GM13977 (cell line): Measurements from ENCODE around the gene ALG3.

Experiments
- DNase-seq: peaks from one replicate; pipeline ENCODE4 v3.0.0; 2012; ENCODE audit warnings: low spot score
- CTCF ChIP-seq: IDR thresholded peaks from 2 replicates; pipeline ENCODE4 v1.5.1; 2012; ENCODE audit warnings: mild to moderate bottlenecking, control low read depth; ENCODE audit not compliant: insufficient read depth; ENCODE audit errors: extremely low read depth, missing control alignments
- in situ Hi-C: fragments of 300-500 bp; cut with MboI; formaldehyde crosslinking; loops from one replicate; pipeline ENCODE4 v1.12.0; 2022; ENCODE audit warnings: low sequenced_read_pairs, low pct_unique_long_range_greater_than_20kb, mixed read lengths, inconsistent platforms; ENCODE audit not compliant: unreplicated experiment

ALG3 gene

DNA sequence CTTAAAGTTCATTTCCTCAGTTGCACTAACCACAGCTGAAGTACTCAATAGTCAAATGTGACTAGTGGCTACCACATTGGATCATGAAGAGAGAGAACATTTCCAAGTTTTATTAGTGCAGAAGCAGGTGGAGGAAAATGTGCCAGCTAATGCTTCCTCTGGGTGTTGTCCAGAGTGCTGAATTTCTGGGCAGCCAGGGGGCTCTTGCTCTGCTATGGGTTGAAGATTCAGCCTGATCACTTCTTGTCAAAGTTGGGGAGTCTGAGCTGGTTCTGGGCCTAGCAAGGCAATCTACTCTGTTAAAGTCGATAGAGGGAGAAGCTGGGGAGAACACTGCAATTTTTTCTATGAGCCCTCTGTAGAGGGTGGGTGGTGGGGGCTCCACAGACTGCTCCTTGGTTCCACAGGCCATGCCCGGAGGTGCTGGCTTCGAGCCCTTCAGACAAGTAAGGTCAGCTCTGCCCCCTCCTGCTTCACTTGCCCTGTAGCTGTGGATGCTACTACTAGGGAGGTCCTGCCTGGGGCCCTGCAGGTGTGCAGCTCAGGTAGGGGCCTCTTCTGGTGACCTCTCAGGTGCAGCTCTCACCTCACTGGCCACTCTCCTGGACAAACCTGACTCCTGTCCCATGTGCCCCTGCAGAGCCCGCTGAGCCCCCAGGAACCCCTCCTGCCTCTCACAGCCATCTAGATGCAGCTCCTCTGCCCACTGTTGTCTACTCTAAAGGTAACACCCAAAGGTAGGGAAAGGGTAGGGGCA is 8.2 kb downstream of the ALG3 start:
- no peak for TF ChIP-seq CTCF
- in situ Hi-C loops, result loop anchor here (25.0 kb wide), 1 partner anchor 353 kb away; the partner anchor contains the start of gene PARL
- DNase-seq, result no peak

GRCh38 chr3:184239708-184240107 is 9.1 kb downstream of the ALG3 start:
- in situ Hi-C loops, result loop anchor here (25.0 kb wide), 1 partner anchor 352 kb away; the partner anchor contains the start of gene PARL
- DNase-seq, result no peak
- no peak for TF ChIP-seq CTCF

DNA sequence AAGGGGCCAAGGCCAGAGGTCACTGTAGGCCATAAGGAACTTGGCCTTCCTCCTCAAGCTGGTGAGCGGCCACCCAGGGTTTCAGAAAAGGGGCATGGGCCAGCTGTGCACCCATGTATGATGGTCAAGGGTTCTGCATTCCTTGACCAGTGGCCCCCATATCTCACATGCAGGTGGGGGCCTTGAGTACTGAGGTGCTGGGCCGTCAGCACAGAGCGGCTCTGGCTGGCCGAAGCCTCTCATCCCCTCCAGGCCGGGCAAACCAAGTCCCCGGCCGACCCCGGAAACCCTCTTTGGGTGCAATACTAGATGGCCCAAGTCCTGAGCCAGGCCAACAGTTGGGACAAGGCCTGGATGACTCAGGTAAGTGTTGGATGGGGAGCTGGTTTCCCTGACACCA is 9.5 kb downstream of the ALG3 start:
- TF ChIP-seq CTCF, result no peak
- in situ Hi-C loops, result loop anchor here (25.0 kb wide), 1 partner anchor 352 kb away; the partner anchor contains the start of gene PARL
- no peak for DNase-seq

GRCh38 chr3:184238246-184238818 is 10.4 kb downstream of the ALG3 start:
- TF ChIP-seq CTCF, result no peak
- DNase-seq, result no peak
- in situ Hi-C loops, result loop anchor here (25.0 kb wide), 1 partner anchor 351 kb away; the partner anchor contains the start of gene PARL

DNA sequence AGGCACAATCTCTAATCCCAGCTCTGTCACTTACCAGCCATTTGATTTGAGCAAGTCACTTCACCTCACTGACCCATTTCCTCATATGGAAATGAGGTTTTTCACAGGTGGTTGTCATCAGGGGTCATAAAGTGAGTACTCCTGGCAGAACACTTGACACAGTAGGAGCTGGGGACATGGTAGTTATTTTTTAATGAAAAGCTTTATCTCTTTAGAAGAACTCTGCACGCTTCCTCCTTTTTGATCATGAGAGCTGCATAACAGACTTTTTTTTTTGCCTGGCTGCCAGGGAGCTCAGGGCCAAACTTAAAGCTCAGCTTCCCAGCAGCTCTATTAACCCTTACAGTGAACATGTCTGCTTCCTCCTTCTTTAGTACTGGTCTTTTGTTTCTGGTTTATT is 11.0 kb downstream of the ALG3 start:
- no peak for TF ChIP-seq CTCF
- DNase-seq, result no peak
- in situ Hi-C loops, result loop anchor here (25.0 kb wide), 1 partner anchor 351 kb away; the partner anchor contains the start of gene PARL

- TF ChIP-seq CTCF, result no peak
- in situ Hi-C loops, result loop anchor here (25.0 kb wide), 1 partner anchor 350 kb away; the partner anchor contains the start of gene PARL
- DNase-seq, result no peak
Observed at GRCh38 chr3:184237211-184237610, 11.6 kb downstream of the ALG3 start.
